Measurements from ENCODE around the gene PIGQ.
A peak's percentile ranks its signal among the peaks of the same experiment; 100 is the strongest.

PIGQ gene

GRCh38 chr16:546909-547770 lies 22.6 kb upstream of the PIGQ start:
- Histone ChIP-seq H3K9ac (ENCODE audit: low read length) (no peak overlapping the region), H3K4me1 (ENCODE audit: low read length) (no peaks in the 10 kb centered on the region), H3K27ac (ENCODE audit: low read length) (no peak overlapping the region), H2AFZ (ENCODE audit: low read depth, low read length) (no peak overlapping the region), H3K4me2 (ENCODE audit: low read length) (no peak overlapping the region), H3K79me2 (ENCODE audit: low read length) (peaks cover 37% of the 10 kb centered on the region), H3K27me3 (ENCODE audit: low read depth, low read length) (no peaks in the 10 kb centered on the region), H3K36me3 (replicated peaks; ENCODE audit: low read depth, low read length) (peaks cover 10% of the 10 kb centered on the region), H3K4me3 (ENCODE audit: low read length) (no peak overlapping the region), H3K9me3 (ENCODE audit: insufficient read depth, low read length) (no peaks in the 10 kb centered on the region), H4K20me1 (ENCODE audit: insufficient read depth, low read length) (peaks cover 10% of the 10 kb centered on the region)
- no peak for TF ChIP-seq EZH2phosphoT487 (IDR thresholded peaks at IDR 0.05; ENCODE audit: low read depth)
- TF ChIP-seq CTCF (IDR thresholded peaks at IDR 0.05; ENCODE audit: low read depth, low read length): no peak

GRCh38 chr16:548586-548985 lies 21.2 kb upstream of the PIGQ start:
- Histone ChIP-seq H3K4me2 (ENCODE audit: low read length) (no peak overlapping the region), H3K9me3 (ENCODE audit: insufficient read depth, low read length) (no peaks in the 10 kb centered on the region), H3K4me3 (ENCODE audit: low read length) (no peak overlapping the region), H3K36me3 (replicated peaks; ENCODE audit: low read depth, low read length) (peaks cover 10% of the 10 kb centered on the region), H4K20me1 (ENCODE audit: insufficient read depth, low read length) (peaks cover 10% of the 10 kb centered on the region), H3K4me1 (ENCODE audit: low read length) (no peaks in the 10 kb centered on the region), H3K27ac (ENCODE audit: low read length) (no peak overlapping the region), H3K9ac (ENCODE audit: low read length) (no peak overlapping the region), H3K27me3 (ENCODE audit: low read depth, low read length) (no peaks in the 10 kb centered on the region), H2AFZ (ENCODE audit: low read depth, low read length) (no peak overlapping the region), H3K79me2 (ENCODE audit: low read length) (peaks cover 22% of the 10 kb centered on the region)
- TF ChIP-seq EZH2phosphoT487 (IDR thresholded peaks at IDR 0.05; ENCODE audit: low read depth): no peak
- TF ChIP-seq CTCF (IDR thresholded peaks at IDR 0.05; ENCODE audit: low read depth, low read length): no peak

GRCh38 chr16:549544-550263 lies 20.1 kb upstream of the PIGQ start:
- H3K36me3 ChIP-seq (replicated peaks; ENCODE audit: low read depth, low read length): peaks cover 10% of the 10 kb centered on the region
- no peak overlapping the region for H3K4me2 ChIP-seq (ENCODE audit: low read length)
- no peaks in the 10 kb centered on the region for H3K9me3 ChIP-seq (ENCODE audit: insufficient read depth, low read length)
- TF ChIP-seq EZH2phosphoT487 (IDR thresholded peaks at IDR 0.05; ENCODE audit: low read depth) (no peak), CTCF (IDR thresholded peaks at IDR 0.05; ENCODE audit: low read depth, low read length) (peak; percentile 13; the same call in 1 of the 2 replicates)
- H3K27ac ChIP-seq (ENCODE audit: low read length): no peak overlapping the region
- H3K27me3 ChIP-seq (ENCODE audit: low read depth, low read length): no peaks in the 10 kb centered on the region
- peaks cover 14% of the 10 kb centered on the region for H3K79me2 ChIP-seq (ENCODE audit: low read length)
- no peaks in the 10 kb centered on the region for H3K4me1 ChIP-seq (ENCODE audit: low read length)
- H3K9ac ChIP-seq (ENCODE audit: low read length): no peak overlapping the region
- no peak overlapping the region for H3K4me3 ChIP-seq (ENCODE audit: low read length)
- no peak overlapping the region for H2AFZ ChIP-seq (ENCODE audit: low read depth, low read length)
- H4K20me1 ChIP-seq (ENCODE audit: insufficient read depth, low read length): peaks cover 4% of the 10 kb centered on the region; the same call in 1 of the 2 replicates

- no peak overlapping the region for H3K4me3 ChIP-seq (ENCODE audit: low read length)
- no peaks in the 10 kb centered on the region for H4K20me1 ChIP-seq (ENCODE audit: insufficient read depth, low read length)
- no peaks in the 10 kb centered on the region for H3K4me1 ChIP-seq (ENCODE audit: low read length)
- TF ChIP-seq EZH2phosphoT487 (IDR thresholded peaks at IDR 0.05; ENCODE audit: low read depth): no peak
- no peak for TF ChIP-seq CTCF (IDR thresholded peaks at IDR 0.05; ENCODE audit: low read depth, low read length)
- no peaks in the 10 kb centered on the region; the same call in 1 of the 2 replicates for H3K79me2 ChIP-seq (ENCODE audit: low read length)
- H3K4me2 ChIP-seq (ENCODE audit: low read length): no peak overlapping the region
- no peak overlapping the region for H3K9ac ChIP-seq (ENCODE audit: low read length)
- H3K27me3 ChIP-seq (ENCODE audit: low read depth, low read length): no peaks in the 10 kb centered on the region
- H3K9me3 ChIP-seq (ENCODE audit: insufficient read depth, low read length): no peaks in the 10 kb centered on the region
- no peak overlapping the region for H2AFZ ChIP-seq (ENCODE audit: low read depth, low read length)
- H3K36me3 ChIP-seq (replicated peaks; ENCODE audit: low read depth, low read length): peaks cover 10% of the 10 kb centered on the region
- no peak overlapping the region for H3K27ac ChIP-seq (ENCODE audit: low read length)
Measured at GRCh38 chr16:551210-551609, 18.6 kb upstream of the PIGQ start.
